Sigmoid colon (tissue), 4 donors: ENCODE results near the gene SEC24D.

Experiments
- EP300 ChIP-seq, 4 donors: sonication (generic); formaldehyde crosslinking; IDR thresholded peaks; one replicate each; pipeline ENCODE4 v1.6.1; 2017; ENCODE audit warnings: antibody characterized with exemption in 4 of 4
- POLR2A ChIP-seq, 2 donors: fragments of 450-650 bp; IDR thresholded peaks; one replicate each; pipeline ENCODE4 v1.6.1; 2016; ENCODE audit warnings: antibody characterized with exemption in 2 of 2, mild to moderate bottlenecking in 2 of 2, moderate library complexity in 2 of 2
- TF ChIP-seq, protein P1 (sequence below), 4 experiments: fragments of 450-650 bp in 3 of 4; fragments of 200-600 bp in 1 of 4; IDR thresholded peaks; one replicate each; pipeline ENCODE4 v1.5.1; 2016 to 2019; ENCODE audit warnings: antibody characterized with exemption in 4 of 4, mild to moderate bottlenecking in 3 of 4, moderate library complexity in 2 of 4

DNA sequence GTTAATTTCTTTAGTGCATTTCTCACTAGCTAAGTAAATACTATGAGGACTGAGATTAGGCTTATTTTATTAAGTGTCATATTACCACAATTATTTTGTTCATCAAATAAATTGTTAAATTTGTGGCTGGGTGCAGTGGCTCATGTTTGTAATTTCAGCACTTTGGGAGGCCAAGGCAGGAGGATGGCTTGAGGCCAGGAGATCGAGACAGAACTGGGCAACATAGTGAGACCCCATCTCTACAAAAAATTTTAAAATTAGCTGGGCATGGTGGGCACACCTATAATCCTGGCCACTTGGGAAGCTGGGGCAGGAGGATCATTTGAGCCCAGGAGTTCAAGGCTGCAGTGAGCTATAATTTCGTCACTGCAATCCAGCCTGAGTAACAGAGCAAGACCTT is 6.8 kb downstream of the SEC24D start:
- TF ChIP-seq, protein P1, sequence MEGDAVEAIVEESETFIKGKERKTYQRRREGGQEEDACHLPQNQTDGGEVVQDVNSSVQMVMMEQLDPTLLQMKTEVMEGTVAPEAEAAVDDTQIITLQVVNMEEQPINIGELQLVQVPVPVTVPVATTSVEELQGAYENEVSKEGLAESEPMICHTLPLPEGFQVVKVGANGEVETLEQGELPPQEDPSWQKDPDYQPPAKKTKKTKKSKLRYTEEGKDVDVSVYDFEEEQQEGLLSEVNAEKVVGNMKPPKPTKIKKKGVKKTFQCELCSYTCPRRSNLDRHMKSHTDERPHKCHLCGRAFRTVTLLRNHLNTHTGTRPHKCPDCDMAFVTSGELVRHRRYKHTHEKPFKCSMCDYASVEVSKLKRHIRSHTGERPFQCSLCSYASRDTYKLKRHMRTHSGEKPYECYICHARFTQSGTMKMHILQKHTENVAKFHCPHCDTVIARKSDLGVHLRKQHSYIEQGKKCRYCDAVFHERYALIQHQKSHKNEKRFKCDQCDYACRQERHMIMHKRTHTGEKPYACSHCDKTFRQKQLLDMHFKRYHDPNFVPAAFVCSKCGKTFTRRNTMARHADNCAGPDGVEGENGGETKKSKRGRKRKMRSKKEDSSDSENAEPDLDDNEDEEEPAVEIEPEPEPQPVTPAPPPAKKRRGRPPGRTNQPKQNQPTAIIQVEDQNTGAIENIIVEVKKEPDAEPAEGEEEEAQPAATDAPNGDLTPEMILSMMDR (IDR thresholded peaks at IDR 0.05), result no peak
- TF ChIP-seq EP300 (IDR thresholded peaks at IDR 0.05), result no peak
- TF ChIP-seq POLR2A (IDR thresholded peaks at IDR 0.05), result no peak
